GM20431 (cell line): ENCODE results near the gene MASP2.
"Not testable (repeated sequence)": the region's sequence is repeated elsewhere in the genome, so short reads cannot be mapped to it uniquely, and the experiment has no call there.

Experiments
- in situ Hi-C: fragments of 300-500 bp; cut with MseI, MboI; formaldehyde crosslinking; loops from one replicate; pipeline ENCODE4 v1.15.0; 2020; ENCODE audit warnings: low sequenced_read_pairs; ENCODE audit not compliant: unreplicated experiment

MASP2 gene

DNA sequence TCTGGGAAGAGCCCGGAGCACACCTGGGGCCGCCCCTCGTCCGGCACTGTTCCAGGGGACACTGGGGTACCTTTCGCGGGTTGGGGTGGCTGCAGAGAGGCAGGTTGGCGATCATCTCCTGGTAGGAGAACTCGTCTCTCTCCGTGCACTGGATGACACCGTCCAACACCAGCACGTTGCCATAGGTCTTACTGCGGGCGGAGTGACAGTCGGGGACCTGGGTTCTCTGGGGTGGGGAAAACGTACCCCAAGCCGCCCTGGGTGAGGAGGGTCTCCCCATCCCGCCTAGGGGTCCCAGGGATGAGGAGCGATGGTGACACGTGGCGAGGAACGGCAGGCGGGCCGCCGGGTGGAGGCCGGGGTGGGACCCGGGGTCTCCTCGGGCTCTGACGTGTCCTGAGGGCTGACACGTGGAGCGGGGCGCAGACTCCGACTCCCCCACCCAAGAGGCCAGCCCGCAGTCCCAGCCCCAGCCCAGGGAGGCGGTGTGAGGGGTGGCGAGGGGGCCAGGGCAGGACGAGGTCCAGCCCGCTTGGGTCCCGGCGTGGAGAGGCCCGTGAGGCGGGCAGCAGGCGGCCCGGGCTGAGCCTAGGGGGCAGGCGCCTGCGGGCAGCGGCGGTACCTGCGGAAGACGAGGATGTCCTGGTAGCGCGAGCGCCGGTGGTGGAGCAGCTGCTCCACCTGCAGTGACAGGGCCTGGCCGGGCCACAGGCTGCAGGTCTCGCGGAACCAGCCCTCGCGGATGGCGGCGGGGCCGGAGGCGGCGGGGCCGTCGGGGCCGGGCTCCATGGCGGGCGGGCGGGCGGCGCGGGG lies 12.3 kb upstream of the MASP2 start:
- in situ Hi-C loops: no loop called here

GRCh38 chr1:11058595-11059154 lies 11.6 kb upstream of the MASP2 start:
- in situ Hi-C loops: no loop called here

DNA sequence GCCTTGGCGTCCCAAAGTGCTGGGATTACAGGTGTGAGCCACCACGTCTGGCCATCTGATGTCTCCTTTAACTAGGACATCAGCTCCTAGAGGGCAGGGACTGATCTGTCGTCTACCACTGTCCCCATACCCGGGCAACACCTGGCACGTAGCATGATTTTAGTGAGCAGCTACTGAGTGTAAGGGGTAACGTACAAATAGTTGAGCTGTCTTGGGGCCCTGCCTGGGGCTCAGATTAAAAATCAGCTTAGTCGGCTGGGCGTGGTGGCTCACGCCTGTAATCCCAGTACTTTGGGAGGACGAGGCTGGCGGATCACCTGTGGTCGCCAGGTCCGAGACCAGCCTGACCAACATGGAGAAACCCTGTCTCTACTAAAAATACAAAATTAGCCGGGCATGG lies 11.0 kb upstream of the MASP2 start:
- in situ Hi-C loops: no loop called here

DNA sequence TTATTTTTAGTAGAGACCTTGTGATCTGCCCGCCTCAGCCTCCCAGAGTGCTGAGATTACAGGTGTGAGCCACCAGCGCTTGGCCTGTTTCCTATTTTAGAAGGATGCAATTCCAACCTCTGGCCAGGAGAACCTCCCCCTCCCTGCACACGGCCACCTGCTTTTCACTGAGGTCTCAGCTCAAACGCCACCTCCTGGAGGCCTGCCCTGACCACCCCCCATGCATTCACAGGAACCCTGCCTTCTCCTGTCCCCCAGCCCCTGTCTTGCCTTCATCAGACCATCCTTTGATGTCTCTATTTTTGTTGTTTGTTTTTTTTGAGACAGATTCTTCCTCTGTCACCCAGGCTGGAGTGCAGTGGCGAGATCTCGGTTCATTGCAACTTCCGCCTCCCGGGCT lies 10.4 kb upstream of the MASP2 start:
- in situ Hi-C loops: no loop called here

- in situ Hi-C loops: no loop called here
Observed at GRCh38 chr1:11056504-11056903, 9.5 kb upstream of the MASP2 start.

- in situ Hi-C loops: no loop called here
Observed at GRCh38 chr1:11055676-11056075, 8.6 kb upstream of the MASP2 start.

- in situ Hi-C loops: no loop called here
Observed at GRCh38 chr1:11054666-11055065, 7.6 kb upstream of the MASP2 start.

GRCh38 chr1:11054181-11054580 lies 7.1 kb upstream of the MASP2 start:
- in situ Hi-C loops: no loop called here

DNA sequence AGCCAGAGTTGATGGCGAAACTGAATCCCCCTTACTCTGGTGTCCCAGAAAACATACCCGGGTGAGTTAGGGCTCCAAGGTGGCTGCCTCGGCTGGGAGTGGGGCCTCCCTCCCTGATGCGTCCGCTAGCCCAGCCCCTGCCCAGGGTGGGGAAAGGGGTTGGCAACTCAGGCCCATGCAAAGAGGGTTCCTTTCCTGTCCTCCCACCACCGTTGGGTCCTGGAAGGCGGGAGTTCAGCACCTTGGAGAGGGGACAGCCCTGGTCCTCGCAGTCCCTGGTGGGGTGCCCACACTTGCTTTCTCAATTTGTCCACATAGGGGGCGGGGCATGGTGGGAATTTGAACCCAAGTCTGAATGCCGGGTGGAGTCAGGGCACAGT lies 6.7 kb upstream of the MASP2 start:
- in situ Hi-C loops: no loop called here

GRCh38 chr1:11052839-11053757 lies 6.1 kb upstream of the MASP2 start:
- in situ Hi-C loops: no loop called here

DNA sequence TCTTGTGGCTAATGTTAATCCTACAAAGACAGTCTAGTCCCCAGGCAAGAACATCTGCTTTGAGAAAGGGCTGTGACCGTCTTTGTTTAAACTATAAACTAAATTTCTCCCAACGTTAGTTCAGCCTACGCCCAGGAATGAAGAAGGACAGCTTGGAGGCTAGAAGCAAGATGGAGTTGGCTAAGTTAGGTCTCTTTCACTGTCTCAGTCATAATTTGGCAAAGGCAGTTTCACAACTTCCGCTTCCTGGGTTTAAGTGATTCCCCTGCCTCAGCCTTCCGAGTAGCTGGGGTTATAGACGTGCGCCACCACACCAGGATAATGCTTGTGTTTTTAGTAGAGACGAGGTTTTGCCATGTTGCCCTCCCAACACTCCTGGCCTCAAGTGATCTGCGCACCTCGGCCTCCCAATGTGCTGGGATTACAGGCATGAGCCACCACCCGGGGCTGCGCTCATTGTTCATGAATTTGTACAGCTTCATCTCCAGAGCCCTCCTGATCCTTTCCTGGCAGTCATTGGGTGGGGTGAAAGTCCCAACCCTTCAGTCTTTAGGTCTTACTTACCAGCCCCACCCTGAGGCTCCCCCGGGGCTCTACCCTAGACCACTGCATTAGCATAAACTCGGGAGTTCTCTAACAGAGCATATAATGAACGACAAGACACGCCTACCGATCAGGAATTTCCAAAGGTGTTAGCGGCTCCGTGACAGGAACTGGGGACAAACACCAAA lies 4.9 kb upstream of the MASP2 start:
- in situ Hi-C loops: no loop called here

- in situ Hi-C loops: not testable (repeated sequence)
Observed at GRCh38 chr1:11051121-11051520, 4.1 kb upstream of the MASP2 start.

- in situ Hi-C loops: loop anchor here (25.0 kb wide), 1 partner anchor 591 kb away; no protein-coding TSS in a partner anchor
Observed at GRCh38 chr1:11046270-11046566, 821 bp downstream of the MASP2 start.

GRCh38 chr1:11045428-11046269 lies 1.4 kb downstream of the MASP2 start:
- in situ Hi-C loops: loop anchor here (25.0 kb wide), 1 partner anchor 592 kb away; no protein-coding TSS in a partner anchor

DNA sequence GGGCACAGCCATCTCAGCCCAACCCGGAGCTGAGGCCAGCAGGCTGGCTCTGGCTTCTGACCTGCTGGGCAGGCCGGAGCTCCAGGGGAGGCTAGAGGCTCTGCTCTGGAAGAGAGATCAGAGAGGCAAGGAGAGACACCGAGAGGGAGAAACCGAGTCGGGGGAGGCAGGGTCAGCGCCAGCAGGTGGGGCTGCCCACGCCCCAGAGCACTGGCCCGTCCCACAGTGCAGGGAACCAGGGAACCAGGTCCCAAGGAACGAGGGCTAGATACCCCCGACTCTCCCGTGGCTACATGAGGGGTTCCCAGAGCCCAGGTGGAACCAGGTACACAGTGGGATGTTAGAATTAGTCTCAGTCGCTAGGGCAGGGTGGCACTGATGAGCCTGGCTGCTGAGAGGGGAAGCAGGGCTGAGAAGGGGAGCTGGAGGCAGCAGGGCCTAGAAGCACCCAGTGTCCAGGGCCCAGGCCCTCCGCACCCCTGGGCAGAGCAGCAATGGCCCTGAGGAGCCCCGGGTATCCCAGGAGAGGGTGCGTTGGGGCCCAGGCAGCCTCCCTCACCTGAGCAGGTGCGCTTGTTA lies 2.1 kb downstream of the MASP2 start:
- in situ Hi-C loops: loop anchor here (25.0 kb wide), 1 partner anchor 592 kb away; no protein-coding TSS in a partner anchor

GRCh38 chr1:11044086-11044848 lies 2.8 kb downstream of the MASP2 start:
- in situ Hi-C loops: loop anchor here (25.0 kb wide), 1 partner anchor 593 kb away; no protein-coding TSS in a partner anchor

DNA sequence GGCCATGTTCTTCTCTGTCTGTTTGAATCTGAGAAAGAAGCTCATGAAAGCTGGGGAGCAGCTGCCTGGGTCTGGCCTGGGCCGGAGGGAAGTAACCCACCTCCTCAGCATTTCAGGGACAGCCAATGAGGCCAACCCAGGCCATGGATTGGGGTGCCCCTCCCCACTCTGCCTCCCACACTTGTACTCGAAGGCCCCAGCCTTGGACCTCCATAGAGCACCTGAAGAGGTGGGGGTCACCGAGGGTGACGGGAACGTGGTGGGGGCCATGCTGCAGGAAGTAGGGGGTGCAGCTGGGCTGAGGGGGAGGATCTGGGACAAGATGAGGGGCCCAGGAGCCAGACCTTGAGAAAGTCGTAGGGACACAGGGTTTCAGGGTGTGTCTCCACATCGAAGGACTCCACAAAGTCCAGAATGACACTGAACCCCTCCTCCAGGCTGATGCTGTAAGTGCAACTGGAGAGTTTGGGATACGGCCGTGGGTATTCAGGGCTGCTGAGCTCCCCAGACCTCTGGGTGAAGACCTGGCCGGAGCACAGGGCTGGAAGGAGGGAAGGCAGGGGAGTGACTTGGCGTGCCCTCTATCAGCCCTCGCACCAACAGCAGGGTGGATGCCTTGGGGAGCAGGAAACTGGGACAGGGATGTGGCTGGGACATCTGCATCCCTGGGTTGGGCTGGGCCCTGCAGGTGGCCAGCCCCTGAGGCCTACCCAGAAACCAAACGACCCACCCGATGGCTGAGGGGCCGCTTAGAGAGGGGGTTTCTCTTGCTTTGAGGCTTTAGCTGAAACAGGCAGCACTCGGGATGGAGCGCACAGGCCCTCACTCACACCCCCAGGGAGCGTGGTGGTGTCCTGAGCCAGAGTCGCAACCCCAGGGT lies 3.8 kb downstream of the MASP2 start:
- in situ Hi-C loops: loop anchor here (25.0 kb wide), 1 partner anchor 594 kb away; no protein-coding TSS in a partner anchor
